GM23338 (cell line): ENCODE data around the gene AKIP1.

Source experiments
- CREB1 ChIP-seq: fragments of 250-450 bp; sonication (Bioruptor Pico); IDR thresholded peaks from 2 replicates; pipeline ENCODE4 v1.5.0; 2020; ENCODE audit warnings: low read depth, mild to moderate bottlenecking, moderate library complexity
- EZH2 ChIP-seq: fragments of 200-600 bp; sonication (generic); IDR thresholded peaks from one replicate; pipeline ENCODE4 v1.8.0; 2017; ENCODE audit warnings: antibody characterized with exemption, mild to moderate bottlenecking, low read depth; ENCODE audit not compliant: unreplicated experiment
- EZH2phosphoT487 ChIP-seq: fragments of 200-600 bp; sonication (generic); IDR thresholded peaks from one replicate; pipeline ENCODE4 v1.8.1; 2018; ENCODE audit warnings: antibody characterized with exemption; ENCODE audit not compliant: unreplicated experiment
- STAT1 ChIP-seq: IDR thresholded peaks from one replicate; pipeline ENCODE4 v1.6.1; 2016; ENCODE audit warnings: antibody characterized with exemption; ENCODE audit not compliant: unreplicated experiment
- TF ChIP-seq, protein P1 (sequence below), 2 experiments: fragments of 200-600 bp in 1 of 2; sonication (generic) in 1 of 2; conservative IDR thresholded peaks; 2 replicates each; pipeline versions ENCODE4 v1.5.1 to v1.6.1; 2016 to 2017; ENCODE audit warnings: antibody characterized with exemption in 2 of 2, low read depth in 2 of 2, mild to moderate bottlenecking in 2 of 2, moderate library complexity in 1 of 2
- TF ChIP-seq, protein P2 (sequence below): IDR thresholded peaks from one replicate; pipeline ENCODE4 v1.6.1; 2018; ENCODE audit warnings: antibody characterized with exemption; ENCODE audit not compliant: unreplicated experiment

DNA sequence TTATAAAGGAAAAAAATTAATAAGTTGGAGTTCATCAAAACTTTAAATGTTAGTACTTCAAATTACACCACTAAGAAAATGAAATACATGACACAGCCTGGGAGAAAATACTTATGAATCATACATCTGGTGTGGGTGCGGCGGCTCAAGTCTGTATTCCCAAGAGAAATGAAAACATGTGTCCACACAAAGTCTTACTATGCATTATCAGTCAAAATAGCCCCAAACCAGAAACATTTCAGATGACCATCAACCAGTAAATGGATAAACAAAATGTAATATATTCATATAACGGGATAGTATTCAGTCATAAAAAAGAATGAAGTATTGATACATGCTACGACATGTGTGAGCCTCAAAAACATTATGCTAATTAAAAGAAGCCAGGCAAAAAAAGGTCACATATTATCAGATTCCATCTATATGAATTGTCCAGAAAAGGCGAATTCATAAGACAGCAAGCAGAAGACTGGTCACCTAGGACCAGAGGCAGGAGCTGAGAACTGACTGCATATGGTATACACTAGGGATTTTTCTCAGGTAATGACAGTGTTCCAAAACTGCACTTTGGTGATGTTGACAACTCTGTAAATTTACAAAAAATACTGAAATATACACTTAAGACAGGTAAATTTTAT lies 5.3 kb upstream of the AKIP1 start:
- TF ChIP-seq EZH2: no peak
- no peak for TF ChIP-seq EZH2phosphoT487
- TF ChIP-seq, protein P1, sequence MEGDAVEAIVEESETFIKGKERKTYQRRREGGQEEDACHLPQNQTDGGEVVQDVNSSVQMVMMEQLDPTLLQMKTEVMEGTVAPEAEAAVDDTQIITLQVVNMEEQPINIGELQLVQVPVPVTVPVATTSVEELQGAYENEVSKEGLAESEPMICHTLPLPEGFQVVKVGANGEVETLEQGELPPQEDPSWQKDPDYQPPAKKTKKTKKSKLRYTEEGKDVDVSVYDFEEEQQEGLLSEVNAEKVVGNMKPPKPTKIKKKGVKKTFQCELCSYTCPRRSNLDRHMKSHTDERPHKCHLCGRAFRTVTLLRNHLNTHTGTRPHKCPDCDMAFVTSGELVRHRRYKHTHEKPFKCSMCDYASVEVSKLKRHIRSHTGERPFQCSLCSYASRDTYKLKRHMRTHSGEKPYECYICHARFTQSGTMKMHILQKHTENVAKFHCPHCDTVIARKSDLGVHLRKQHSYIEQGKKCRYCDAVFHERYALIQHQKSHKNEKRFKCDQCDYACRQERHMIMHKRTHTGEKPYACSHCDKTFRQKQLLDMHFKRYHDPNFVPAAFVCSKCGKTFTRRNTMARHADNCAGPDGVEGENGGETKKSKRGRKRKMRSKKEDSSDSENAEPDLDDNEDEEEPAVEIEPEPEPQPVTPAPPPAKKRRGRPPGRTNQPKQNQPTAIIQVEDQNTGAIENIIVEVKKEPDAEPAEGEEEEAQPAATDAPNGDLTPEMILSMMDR (conservative IDR thresholded peaks at IDR 0.05; ENCODE audit: low read depth in 2 of 2): no peak
- no peak for TF ChIP-seq STAT1
- TF ChIP-seq CREB1 (CRISPR knock-in tag): no peak
- TF ChIP-seq, protein P2, sequence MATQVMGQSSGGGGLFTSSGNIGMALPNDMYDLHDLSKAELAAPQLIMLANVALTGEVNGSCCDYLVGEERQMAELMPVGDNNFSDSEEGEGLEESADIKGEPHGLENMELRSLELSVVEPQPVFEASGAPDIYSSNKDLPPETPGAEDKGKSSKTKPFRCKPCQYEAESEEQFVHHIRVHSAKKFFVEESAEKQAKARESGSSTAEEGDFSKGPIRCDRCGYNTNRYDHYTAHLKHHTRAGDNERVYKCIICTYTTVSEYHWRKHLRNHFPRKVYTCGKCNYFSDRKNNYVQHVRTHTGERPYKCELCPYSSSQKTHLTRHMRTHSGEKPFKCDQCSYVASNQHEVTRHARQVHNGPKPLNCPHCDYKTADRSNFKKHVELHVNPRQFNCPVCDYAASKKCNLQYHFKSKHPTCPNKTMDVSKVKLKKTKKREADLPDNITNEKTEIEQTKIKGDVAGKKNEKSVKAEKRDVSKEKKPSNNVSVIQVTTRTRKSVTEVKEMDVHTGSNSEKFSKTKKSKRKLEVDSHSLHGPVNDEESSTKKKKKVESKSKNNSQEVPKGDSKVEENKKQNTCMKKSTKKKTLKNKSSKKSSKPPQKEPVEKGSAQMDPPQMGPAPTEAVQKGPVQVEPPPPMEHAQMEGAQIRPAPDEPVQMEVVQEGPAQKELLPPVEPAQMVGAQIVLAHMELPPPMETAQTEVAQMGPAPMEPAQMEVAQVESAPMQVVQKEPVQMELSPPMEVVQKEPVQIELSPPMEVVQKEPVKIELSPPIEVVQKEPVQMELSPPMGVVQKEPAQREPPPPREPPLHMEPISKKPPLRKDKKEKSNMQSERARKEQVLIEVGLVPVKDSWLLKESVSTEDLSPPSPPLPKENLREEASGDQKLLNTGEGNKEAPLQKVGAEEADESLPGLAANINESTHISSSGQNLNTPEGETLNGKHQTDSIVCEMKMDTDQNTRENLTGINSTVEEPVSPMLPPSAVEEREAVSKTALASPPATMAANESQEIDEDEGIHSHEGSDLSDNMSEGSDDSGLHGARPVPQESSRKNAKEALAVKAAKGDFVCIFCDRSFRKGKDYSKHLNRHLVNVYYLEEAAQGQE: no peak
